Right lobe of liver (tissue), 4 donors: Measurements from ENCODE around the gene BLMH.

Experiments used
- CTCF ChIP-seq, 4 donors: fragments of 200-600 bp in 3 of 4; fragments of 450-650 bp in 1 of 4; IDR thresholded peaks; one replicate each; pipeline versions ENCODE4 v1.5.1 to v1.8.0; 2016 to 2022; ENCODE audit warnings: antibody characterized with exemption in 4 of 4, mild to moderate bottlenecking in 2 of 4
- POLR2A ChIP-seq: fragments of 450-650 bp; IDR thresholded peaks from one replicate; pipeline ENCODE4 v1.6.1; 2017; ENCODE audit warnings: antibody characterized with exemption, mild to moderate bottlenecking
- donor health status: DM: no; HTN: no; CAD: no.
- donor health status: DM: no; HTN: no; CAD: no.
- donor health status: DM: no; HTN: yes; CAD: no.

GRCh38 chr17:30207655-30208054 lies 84.1 kb downstream of the BLMH start:
- TF ChIP-seq CTCF (IDR thresholded peaks at IDR 0.05) (no peak), POLR2A (no peak)
